HG03139 (cell line): ENCODE results near the gene TTC22.
A peak's percentile ranks its signal among the peaks of the same experiment; 100 is the strongest.

Experiments used
- ATAC-seq: cut with Tn5 transposase; IDR thresholded peaks from one replicate; pipeline ENCODE4 v1.9.1; 2021; ENCODE audit not compliant: unreplicated experiment

The TTC22 gene

DNA sequence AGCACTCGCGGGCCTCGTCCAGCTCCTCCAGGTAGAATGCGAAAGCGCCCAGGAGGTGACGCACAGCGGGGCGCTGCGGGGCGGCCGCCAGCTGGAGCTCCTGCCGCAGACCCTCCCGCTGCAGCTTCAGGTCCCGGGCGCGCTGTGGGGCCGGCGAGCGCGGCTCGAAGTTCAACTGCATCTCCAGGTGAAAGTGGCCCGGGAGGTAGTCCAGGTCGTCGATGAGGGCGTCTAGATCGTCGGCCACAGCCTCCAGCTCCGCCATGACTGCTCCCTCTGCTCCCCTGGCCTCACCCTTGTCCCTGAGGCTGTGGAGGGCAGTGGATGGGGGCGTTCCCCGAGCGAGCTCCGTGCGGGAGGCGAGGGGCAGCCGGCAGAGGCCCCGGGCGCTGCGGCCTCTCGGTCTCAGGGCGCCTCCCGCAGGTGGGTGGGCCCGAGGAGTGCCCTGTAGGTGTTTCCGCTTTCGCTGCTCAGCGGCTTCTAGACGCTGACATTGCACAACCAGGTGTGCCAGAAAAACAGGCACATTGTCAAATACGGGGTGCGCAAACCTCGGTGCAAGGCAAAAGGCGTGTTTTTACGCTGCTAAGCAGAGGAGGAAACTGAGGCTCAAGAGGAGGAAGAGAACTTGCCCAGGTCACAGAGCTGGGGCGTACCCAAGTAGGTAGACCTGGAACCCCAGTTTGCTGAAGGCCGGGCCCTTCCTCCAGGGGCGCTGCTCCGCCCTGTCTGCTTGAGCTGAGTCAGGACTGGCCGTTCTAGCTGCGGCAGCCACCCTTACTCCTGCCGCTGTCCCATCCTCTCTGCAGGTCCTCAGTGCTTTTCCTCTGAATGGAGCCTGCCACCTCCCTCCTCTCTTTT lies at the start of gene TTC22:
Gene TTC22 (minus strand): TSS at position 425 of the 861 bp plus-strand sequence. CDS start 160 bp downstream, at position 265.
- ATAC-seq, result peak; percentile 79

DNA sequence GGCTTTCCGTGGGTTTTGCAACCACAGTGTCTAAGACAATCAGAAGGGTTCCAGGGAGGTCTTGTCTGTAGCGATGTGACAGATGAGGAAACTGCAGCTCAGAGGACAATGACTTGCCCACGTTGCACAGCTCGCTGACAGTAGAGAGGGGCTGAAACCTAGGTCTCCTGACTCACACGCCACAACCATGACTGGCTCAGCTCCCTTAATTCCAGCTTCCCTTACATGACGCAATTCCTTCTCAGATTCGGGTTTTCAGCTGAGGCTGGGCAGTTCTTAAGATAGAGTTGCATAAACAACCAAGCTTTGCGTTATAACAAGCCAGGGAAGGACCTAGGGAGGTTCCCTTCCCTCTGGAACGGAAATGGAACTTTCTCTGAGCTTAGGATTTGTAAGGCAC lies 49.6 kb upstream of the TTC22 start:
- no peak for ATAC-seq

DNA sequence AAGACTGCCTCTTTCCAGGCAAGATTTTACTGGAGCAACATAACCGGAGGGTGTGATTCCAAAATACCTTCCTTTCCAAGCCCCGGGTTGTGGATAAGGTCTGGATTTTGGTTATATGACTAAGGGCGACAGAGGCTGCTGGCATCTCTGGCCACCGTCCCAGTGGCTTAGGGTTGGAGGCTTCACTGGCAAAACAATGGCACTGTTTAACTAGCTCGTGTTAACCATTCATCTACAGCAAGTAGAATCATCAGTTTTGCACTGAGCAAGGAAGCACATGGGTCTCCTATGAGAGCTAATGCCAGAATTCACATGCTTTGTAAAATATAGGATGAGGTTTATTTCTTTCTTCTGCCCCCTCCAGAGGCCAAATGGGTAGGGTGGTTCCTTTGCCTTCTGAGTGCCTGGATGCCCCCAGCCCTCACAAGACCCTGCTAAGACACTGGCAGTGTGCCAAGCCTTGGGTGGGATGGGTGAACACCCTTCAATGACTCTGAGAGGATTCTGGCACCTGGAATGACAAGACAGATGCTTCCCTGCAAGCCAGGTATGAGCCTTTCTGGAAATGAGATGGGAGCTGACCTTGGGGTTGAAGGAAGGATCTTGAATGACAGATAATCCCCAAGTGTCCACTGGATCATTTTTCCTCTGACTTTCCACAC lies 49.1 kb upstream of the TTC22 start:
- no peak for ATAC-seq

DNA sequence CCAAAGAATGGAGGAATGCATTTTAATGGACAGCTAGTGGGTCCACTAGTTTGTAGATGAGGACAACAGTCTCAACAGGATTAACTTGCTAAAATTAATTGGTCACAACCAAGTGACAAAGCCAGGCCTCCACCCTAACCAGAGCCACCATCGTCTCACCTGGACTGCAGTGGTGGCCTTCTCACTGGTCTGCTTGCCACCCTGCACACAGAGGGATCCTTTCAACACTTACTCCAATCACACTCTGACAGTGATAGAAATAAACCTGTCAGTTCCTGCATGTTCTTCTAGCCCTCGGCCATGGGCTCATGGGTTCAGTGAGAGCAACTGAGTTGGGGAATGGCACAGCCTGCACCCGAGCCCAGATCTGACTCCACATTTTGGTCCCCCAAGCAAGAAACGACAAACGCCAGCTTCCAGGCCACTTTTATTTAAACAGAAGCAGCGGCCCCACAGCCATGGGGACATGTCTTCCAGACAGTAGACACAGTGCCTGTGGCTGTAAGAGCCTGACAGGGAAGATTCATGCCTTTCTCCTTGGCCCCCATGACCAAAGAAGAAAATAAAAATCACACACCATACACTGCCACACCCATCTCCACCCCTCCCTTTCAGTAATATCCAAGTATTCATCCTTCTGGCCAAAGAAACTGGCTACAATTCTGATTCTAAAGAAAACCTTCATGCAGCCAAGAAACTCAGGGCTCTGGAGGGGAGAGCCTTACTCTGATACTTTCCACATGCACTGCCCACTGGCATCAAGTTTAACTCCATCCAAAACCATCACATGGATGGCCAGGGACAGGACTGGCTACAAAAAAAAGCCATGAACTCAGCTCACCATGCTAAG lies 48.3 kb upstream of the TTC22 start:
- ATAC-seq, result no peak

DNA sequence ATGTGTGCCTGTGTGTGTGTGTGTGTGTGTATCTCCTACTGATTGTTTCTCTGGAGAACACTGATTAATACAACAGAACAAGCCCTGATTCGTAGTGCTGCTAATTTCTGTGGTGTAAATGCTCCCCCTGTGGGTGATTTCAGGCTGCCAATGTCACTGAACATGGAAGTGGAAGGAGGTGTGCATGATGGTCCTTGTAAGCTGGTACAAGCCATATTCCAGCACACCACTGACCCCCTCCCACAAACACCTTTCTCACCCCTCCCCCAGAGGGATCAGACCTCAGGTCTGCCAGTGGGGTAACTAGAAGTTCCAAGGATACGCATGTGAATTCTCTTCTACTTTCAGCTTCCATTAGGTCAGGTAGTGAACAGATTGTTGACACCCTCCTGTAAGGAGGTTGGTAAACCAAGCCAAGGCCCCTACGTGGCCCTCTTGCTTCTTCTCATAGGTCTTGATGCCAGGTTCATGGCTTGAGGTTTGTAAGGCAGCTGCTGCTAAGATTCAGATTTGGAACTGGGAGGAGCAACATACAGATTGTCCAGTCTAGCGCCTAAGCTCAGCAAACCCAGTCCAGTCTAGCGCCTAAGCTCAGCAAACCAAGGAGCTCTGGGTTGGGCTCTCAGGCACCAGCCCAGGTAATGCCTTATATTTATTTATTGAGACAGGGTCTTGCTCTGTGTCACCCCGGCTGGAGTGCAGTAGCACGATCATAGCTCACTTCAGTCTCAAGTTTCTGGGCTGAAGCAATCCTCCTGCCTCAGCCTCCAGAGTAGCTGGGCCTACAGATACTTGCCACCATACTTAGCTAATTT lies 47.2 kb upstream of the TTC22 start:
- no peak for ATAC-seq

DNA sequence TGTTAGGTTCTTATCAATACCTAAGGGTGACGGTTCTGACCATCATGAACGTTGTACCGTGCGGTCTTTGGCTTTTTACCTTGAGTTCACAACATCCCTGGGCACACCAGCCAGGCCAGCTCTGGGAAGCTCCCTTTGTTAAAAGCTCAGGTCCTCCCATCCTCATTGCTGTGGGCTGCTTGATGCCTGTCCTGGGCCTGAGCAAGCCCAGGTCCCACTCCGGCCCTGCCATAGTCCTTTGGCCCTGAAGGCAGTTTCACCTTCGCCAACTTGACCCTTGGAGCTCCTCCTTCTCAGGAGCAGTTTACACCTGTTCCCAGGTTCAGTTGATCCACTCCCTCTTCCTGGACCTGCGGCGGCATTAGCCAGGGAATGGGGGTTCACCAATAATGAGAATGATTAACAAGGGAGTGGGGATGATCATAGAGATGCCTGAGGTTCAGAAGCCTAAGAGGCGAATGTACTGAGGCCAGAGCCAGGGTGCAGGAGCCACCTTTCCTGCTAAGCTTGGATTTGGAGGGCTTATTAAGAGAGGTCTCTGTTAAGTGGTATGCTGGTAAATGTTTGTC lies 45.7 kb upstream of the TTC22 start:
- no peak for ATAC-seq

DNA sequence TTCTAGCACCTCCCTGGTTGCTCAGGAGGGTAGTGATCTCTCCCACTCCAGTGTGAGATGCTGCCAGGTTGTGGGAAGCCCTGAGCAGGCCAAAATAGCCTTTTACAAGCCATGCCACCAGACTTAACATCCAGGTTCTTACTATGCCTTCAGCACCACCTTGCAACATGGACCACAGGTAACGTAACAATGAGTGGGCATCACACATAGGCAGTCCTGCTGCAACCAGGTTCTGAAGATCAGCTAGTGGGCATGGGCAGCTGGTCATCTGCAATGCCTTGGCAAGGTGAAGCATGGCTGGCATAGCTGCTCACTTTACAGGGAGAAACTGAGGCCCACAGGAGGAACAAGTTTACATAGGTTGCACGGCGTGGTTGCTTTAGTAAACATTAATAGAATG lies 45.2 kb upstream of the TTC22 start:
- no peak for ATAC-seq

DNA sequence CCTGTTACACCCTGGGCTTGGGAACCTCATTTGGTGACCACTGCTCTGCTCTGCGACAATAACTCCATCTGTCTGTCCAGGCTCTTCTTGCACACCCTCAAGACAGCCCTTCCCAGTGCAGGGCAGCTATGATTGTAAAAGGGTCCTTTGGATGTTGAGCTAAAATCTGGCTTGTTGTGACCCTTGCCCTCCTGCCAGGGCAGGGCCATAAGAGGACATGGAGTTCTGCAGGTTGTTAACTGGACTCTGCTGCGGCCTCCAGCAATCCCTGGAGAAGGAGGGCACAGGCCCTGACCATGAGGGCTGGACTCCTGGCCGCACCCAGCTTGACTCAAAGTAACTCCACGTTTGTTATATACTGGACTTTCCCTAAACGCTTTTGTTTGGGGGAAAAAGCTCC lies 44.6 kb upstream of the TTC22 start:
- no peak for ATAC-seq

DNA sequence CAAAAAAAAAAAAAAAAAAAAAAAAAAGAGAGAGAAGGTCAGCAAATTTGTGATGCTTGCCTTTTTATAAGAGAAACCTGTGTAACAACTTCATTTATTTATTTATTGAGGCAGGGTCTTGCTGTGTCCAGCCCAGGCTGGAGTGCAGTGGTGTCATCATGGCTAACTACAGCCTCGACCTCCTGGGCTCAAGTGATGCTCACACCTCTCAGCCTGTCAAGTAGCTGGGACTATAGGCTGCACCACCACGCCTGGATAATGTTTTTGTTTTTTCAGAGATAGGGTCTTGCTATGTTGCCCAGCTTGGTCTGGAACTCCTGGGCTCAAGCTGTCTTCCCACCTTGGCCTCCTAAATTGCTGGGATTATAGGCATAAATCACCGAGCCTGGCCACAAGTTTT lies 43.4 kb upstream of the TTC22 start:
- ATAC-seq, result no peak

DNA sequence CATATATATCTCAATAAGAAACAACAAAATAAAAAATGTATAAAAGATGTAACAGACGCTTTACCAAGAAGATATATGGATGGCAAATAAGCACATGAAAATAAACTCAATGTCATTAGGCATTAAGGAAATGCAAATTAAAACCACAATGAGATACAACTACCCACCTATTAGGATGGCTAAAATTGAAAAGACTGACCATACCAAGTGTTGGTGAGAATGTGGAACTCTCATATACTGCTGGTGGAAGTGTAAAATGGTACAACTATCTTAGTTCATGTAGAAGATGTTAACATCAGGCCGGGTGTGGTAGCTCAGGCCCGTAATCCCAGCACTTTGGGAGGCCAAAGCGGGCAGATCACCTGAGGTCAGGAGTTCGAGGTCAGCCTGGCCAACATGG lies 42.3 kb upstream of the TTC22 start:
- no peak for ATAC-seq

DNA sequence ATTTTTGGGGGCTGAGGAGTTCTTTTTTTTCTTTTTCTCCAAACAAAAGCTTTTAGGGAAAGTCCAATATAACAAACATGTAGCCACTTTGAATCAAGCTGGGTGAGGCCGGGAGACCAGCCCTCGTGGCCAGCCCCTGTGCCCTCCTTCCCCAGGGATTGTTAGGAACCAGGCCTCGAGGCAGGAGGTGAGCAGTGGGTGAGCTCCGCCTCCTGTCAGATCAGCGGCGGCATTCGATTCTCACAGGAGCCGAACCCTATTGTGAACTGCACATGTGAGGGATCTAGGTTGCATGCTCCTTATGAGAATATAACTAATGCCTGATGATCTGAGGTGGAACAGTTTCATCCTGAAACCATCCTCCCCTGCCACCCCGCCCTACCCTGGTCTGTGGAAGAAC lies 41.8 kb upstream of the TTC22 start:
- no peak for ATAC-seq

DNA sequence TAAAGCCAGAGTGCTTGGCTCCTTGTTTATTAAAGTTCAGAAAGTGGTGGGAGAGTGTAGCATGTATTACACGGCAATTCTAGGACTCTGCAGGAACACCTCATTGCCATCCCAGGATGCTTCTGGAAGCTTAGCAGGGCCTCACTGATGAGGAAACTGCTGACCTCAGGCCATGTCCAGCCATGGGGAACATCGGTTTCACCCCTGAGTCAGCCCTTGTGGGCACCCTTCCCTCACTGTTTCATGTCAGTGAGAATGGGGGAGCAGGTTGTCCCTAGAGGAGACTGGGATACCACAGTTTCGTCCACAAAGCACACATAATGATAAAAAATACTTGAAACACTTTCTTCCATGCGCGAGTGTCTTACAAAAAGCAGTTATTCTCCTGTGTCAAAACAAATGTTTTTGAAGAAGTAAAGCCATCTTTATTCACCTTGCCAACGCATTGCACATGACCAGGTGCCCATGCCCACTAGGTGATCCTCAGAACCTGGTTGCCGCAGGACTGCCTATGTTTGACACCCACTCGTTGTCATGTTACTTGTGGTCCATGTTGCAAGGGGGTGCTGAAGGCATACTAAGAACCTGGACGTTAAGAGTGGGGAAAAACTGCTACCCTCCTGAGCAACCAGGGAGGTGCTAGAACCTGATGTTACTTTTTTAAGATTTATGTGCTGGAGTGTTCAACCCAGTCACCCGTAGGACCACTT lies 41.2 kb upstream of the TTC22 start:
- no peak for ATAC-seq

DNA sequence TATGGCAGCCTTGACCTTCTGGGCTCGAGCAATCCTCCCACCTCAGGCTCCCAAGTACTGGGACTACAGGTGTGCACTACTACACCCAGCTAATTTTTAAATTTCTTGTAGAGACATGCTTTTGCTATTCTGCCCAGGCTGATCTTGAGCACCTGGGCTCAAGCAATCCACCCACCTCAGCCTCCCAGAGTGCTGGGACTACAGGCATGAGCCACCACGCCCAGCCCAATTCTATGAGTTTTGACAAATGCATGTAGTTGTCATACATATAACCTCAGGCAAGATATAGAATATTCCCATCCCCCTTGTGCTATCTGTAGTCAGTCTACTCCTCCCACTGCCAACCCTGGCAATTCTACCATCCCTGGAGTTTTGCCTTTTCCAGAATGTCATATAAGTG lies 38.7 kb upstream of the TTC22 start:
- ATAC-seq, result no peak

DNA sequence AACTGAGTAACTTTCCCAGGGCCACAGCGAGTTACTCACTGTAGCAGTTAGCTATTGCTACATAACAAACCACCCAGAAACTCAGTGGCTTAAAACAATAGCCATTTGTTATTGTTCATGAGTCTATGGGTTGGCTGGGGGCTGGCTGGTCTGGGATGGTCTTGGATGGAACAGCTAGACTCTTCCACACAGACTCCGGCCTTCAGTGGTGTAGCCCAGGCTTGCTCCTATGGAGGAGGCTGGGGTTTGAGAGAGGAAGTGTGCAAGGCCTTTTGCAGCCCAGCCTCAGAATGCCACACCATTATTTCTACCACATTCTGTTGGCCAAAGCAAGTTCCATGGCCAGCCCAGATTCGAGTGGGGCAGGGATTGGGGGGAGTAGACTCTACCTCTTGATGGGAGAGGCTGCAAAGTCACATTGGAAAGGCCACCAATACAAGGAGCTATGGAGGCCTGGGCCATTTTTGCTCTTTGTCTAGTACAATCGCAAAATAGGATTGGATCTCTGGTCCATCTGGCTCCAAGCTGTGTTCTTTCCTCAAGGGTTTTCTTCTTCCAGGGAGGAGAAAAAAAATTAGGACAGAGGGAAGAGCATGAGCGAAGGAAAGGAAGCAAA lies 37.5 kb upstream of the TTC22 start:
- no peak for ATAC-seq

DNA sequence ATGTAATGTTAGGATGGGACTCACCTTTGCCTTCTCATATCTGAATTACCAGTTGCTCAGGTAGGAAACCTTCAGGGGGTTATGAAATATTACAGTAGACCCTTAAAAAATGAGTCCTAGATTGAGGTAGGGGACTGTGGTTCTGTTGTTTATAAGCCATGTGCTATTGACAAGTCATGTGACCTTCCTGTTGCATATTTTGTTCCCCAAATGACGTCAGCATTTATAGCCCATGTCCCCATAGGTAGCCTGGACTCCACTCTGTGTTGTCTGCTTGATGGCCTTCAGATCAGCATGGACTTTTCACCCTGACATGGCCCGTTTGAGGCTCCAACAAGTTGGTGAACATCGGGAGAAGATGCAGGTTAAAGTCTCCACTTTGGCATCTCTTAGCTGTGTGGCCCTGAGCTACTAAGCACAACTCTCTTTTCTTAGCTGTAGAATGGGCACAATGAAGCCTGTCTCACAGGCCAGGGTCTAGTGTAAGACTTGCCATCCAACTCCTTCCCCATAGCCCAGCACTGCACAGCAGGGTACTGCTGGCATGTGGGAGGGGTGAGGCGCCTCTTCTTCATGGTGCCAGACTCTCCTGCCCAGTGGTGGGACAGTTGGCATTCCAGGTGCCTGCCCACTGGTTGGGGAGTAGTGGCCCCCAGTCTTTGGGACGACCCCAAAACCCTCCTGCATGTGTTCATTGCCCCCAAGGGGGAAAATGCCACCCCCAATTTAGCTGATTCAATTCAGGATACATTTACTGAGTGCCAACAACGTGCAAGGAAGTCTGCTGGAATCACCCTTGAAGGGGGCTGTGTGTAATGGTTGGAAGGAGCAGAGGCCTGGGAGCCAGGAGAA lies 36.1 kb upstream of the TTC22 start:
- no peak for ATAC-seq

DNA sequence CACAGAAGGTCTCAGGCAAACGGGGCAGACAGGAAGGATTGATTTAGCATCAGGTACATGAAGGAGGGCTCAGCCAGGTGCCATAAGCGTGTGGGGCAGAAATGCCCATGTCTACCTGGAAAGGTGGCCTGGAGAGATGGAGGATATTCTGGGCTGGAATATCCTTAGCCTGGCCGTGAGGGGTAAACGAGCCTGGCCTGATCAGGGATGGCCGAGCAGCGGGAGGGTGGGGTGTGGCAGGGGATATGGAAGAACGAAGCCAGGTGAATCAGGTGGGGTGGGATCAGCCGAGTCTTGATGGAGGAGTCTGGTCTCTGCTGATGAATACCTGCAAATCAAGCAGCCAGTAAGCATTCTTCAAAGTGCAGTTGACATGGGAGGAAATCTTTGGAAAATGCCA lies 35.5 kb upstream of the TTC22 start:
- no peak for ATAC-seq

DNA sequence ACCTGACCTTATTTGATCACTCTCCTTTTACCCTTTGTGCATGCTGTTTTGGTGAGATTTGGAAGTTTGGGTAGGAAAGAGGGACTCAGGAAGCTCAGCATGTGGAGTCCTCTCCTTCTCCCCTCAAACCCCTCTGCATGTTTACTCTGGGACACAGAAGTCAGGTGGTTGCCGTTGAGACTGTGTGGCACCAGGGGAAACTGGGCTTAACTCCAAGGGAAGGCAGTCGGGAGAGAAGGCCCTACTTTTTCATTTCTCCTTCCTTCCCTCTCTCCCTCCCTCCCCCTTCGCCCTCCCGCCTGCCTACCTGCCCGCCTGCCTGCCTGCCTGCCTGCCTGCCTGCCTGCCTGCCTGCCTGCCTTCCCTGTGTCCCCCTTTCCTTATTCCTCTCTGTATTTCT lies 34.8 kb upstream of the TTC22 start:
- ATAC-seq, result no peak

DNA sequence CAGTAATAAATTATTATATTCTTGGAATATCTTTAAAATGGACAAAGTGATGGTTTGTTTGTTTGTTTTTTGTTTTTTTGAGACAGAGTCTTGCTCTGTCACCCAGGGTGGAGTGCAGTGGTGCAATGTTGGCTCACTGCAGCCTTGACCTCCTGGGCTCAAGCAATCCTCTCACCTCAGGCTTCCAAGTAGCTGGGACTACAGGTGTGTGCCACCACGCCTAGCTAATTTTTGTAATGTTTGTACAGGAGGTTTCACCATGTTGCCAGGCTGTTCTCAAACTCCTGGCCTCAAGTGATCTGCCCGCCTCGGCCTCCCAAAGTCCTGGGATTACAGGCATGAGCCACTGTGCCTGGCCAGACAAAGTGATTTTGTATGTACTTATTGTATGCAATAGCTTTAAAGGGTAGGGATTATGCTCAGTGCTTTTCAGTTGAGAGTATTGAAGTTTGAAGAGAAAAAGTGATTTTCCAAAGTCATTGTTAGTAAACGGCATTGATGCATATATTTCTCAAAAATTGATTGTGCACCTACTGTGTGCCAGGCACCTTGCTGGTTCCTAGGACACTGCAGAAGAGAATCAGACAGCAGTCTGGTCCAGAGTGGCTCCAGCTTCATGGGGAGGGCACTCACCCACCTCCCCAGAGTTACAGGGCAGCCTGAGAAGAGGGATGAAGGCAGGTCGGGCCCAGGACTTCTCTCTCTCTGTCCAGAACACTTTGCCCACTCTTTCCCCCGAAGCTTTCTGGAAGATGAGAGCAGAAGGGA lies 34.2 kb upstream of the TTC22 start:
- ATAC-seq, result no peak
